Neural cell (in vitro differentiated cells): ENCODE measurements around the gene P3H2. TPM values are rescaled to one million over a fixed set of nuclear protein-coding genes. Genes with fewer than 3 reads are reported as not detected.
"Not testable (repeated sequence)": the region's sequence is repeated elsewhere in the genome, so short reads cannot be mapped to it uniquely, and the experiment has no call there.

ENCODE experiments used
- H2AFZ ChIP-seq: fragments of 200-600, 300-800 bp; sonication (generic), shearing (Covaris generic); 2 replicates; pipeline ENCODE4 v1.6.0; 2014; ENCODE audit warnings: low read depth, mild to moderate bottlenecking, antibody characterized with exemption, low read length, moderate library complexity
- H3F3A ChIP-seq: fragments of 200-600 bp; shearing (Covaris generic); 2 replicates; pipeline ENCODE4 v1.6.1; 2016; ENCODE audit warnings: mild to moderate bottlenecking, moderate library complexity, mixed read lengths, antibody characterized with exemption, low read length; ENCODE audit not compliant: insufficient read depth, poor library complexity, severe bottlenecking
- H3K27ac ChIP-seq: fragments of 200-600, 300-800 bp; sonication (generic), shearing (Covaris generic); 2 replicates; pipeline ENCODE4 v1.5.1; 2014; ENCODE audit warnings: mild to moderate bottlenecking, low read length, moderate library complexity
- H3K27me3 ChIP-seq: fragments of 300-800, 200-600 bp; sonication (generic), shearing (Covaris generic); 2 replicates; pipeline ENCODE4 v1.6.0; 2014; ENCODE audit warnings: mild to moderate bottlenecking, low read depth, low read length, moderate library complexity; ENCODE audit not compliant: insufficient read depth
- H3K36me3 ChIP-seq: fragments of 300-800, 200-600 bp; sonication (generic), shearing (Covaris generic); 2 replicates; pipeline ENCODE4 v1.5.1; 2014; ENCODE audit warnings: mild to moderate bottlenecking, antibody characterized with exemption, low read length, moderate library complexity; ENCODE audit not compliant: insufficient read depth
- H3K4me2 ChIP-seq: fragments of 300-800, 200-600 bp; sonication (generic), shearing (Covaris generic); 2 replicates; pipeline ENCODE4 v1.6.0; 2014; ENCODE audit warnings: mild to moderate bottlenecking, low read length
- H3K4me3 ChIP-seq: fragments of 300-800, 200-600 bp; sonication (generic), shearing (Covaris generic); 2 replicates; pipeline ENCODE4 v1.5.1; 2014; ENCODE audit warnings: mild to moderate bottlenecking, low read length, moderate library complexity
- H3K79me2 ChIP-seq: fragments of 200-600 bp; shearing (Covaris generic); replicated peaks from 2 replicates; pipeline ENCODE4 v1.6.0; 2014; ENCODE audit warnings: mild to moderate bottlenecking, low read length, moderate library complexity; ENCODE audit not compliant: insufficient read depth
- H3K9ac ChIP-seq: fragments of 300-800, 200-600 bp; sonication (generic), shearing (Covaris generic); 2 replicates; pipeline ENCODE4 v1.6.1; 2016; ENCODE audit warnings: mild to moderate bottlenecking, low read length, mixed read lengths
- H3K9me2 ChIP-seq: fragments of 200-600 bp; shearing (Covaris generic); 2 replicates; pipeline ENCODE4 v1.6.1; 2016; ENCODE audit warnings: mild to moderate bottlenecking, low read length, mixed read lengths; ENCODE audit not compliant: insufficient read depth
- H3K9me3 ChIP-seq: fragments of 200-600, 300-800 bp; sonication (generic), shearing (Covaris generic); 2 replicates; pipeline ENCODE4 v1.6.1; 2016; ENCODE audit warnings: mild to moderate bottlenecking, mixed run types, low read length, moderate library complexity, mixed read lengths
- H4K20me1 ChIP-seq: fragments of 200-600 bp; shearing (Covaris generic); 2 replicates; pipeline ENCODE4 v1.6.1; 2016; ENCODE audit warnings: mild to moderate bottlenecking, mixed run types; ENCODE audit not compliant: insufficient read depth
- CTCF ChIP-seq: fragments of 450-650 bp; IDR thresholded peaks from 2 replicates; pipeline ENCODE4 v1.5.1; 2014; ENCODE audit warnings: antibody characterized with exemption, mild to moderate bottlenecking, moderate library complexity; ENCODE audit not compliant: poor library complexity, severe bottlenecking
- EP300 ChIP-seq: fragments of 450-650 bp; conservative IDR thresholded peaks from 2 replicates; pipeline ENCODE4 v1.6.1; 2014; ENCODE audit warnings: antibody characterized with exemption, mild to moderate bottlenecking, moderate library complexity; ENCODE audit not compliant: poor library complexity, severe bottlenecking
- EZH2 ChIP-seq: fragments of 200-600, 300-800 bp; shearing (Covaris generic), sonication (generic); IDR thresholded peaks from 2 replicates; pipeline ENCODE4 v1.6.1; 2014; ENCODE audit warnings: antibody characterized with exemption, low read length, borderline replicate concordance, mild to moderate bottlenecking; ENCODE audit not compliant: insufficient read depth, poor library complexity, severe bottlenecking
- MXI1 ChIP-seq: fragments of 450-650 bp; conservative IDR thresholded peaks from 2 replicates; pipeline ENCODE4 v1.6.1; 2014; ENCODE audit warnings: antibody characterized with exemption, mild to moderate bottlenecking; ENCODE audit not compliant: poor library complexity, severe bottlenecking
- POLR2AphosphoS5 ChIP-seq: IDR thresholded peaks from 2 replicates; pipeline ENCODE4 v1.6.1; 2012
- RAD21 ChIP-seq: fragments of 450-650 bp; conservative IDR thresholded peaks from 2 replicates; pipeline ENCODE4 v1.6.1; 2014; ENCODE audit warnings: antibody characterized with exemption, mild to moderate bottlenecking, moderate library complexity
- REST ChIP-seq: IDR thresholded peaks from 2 replicates; pipeline ENCODE4 v1.6.1; 2012; ENCODE audit warnings: borderline replicate concordance
- SMC3 ChIP-seq: fragments of 450-650 bp; conservative IDR thresholded peaks from 2 replicates; pipeline ENCODE4 v1.6.1; 2014; ENCODE audit warnings: antibody characterized with exemption, mild to moderate bottlenecking, moderate library complexity; ENCODE audit not compliant: poor library complexity
- TAF1 ChIP-seq: IDR thresholded peaks from 2 replicates; pipeline ENCODE4 v1.6.1; 2012; ENCODE audit warnings: low read depth
- polyA plus RNA-seq: library from polyadenylated mRNA; depleted of rRNA; stranded (reverse); fragments of >200 nt; gene quantifications from 2 replicates; pipeline ENCODE4 v1.2.3, GENCODE V29; 2014

The P3H2 gene
- polyA plus RNA-seq, 1 donor from 2014 or later, result 0.68 TPM

- Histone ChIP-seq H3K9me2 (no peaks in the 10 kb centered on the region), H3K27me3 (no peaks in the 10 kb centered on the region), H3K9ac (no peak overlapping the region), H2AFZ (no peak overlapping the region), H3K79me2 (no peaks in the 10 kb centered on the region), H3K4me3 (no peak overlapping the region), H3K4me2 (no peak overlapping the region), H3K9me3 (no peaks in the 10 kb centered on the region), H3K27ac (no peak overlapping the region), H4K20me1 (no peaks in the 10 kb centered on the region), H3F3A (no peaks in the 10 kb centered on the region), H3K36me3 (no peaks in the 10 kb centered on the region)
- no peak for TF ChIP-seq CTCF
- no peak for TF ChIP-seq EZH2
- TF ChIP-seq REST, result no peak
- TF ChIP-seq POLR2AphosphoS5, result no peak
- TF ChIP-seq EP300, result no peak
- TF ChIP-seq RAD21, result no peak
- no peak for TF ChIP-seq MXI1
- TF ChIP-seq SMC3, result no peak
- no peak for TF ChIP-seq TAF1
Measured at GRCh38 chr3:189962466-189962865, 158.2 kb downstream of the P3H2 start.

GRCh38 chr3:189961522-189962161 is 159.1 kb downstream of the P3H2 start:
- no peak overlapping the region for H3K4me2 ChIP-seq
- no peaks in the 10 kb centered on the region for H3F3A ChIP-seq
- H3K27ac ChIP-seq, result no peak overlapping the region
- no peaks in the 10 kb centered on the region for H3K79me2 ChIP-seq
- no peak overlapping the region for H3K4me3 ChIP-seq
- H3K27me3 ChIP-seq, result no peaks in the 10 kb centered on the region
- TF ChIP-seq EZH2, result no peak
- TF ChIP-seq CTCF, result peak; percentile 96
- TF ChIP-seq SMC3, result peak; percentile 91
- no peak for TF ChIP-seq EP300
- TF ChIP-seq TAF1, result no peak
- TF ChIP-seq REST, result no peak
- TF ChIP-seq MXI1, result peak; percentile 38
- no peak for TF ChIP-seq POLR2AphosphoS5
- TF ChIP-seq RAD21, result peak; percentile 93
- no peak overlapping the region for H3K9ac ChIP-seq
- no peaks in the 10 kb centered on the region for H4K20me1 ChIP-seq
- no peaks in the 10 kb centered on the region for H3K36me3 ChIP-seq
- no peak overlapping the region for H2AFZ ChIP-seq
- no peaks in the 10 kb centered on the region for H3K9me2 ChIP-seq
- H3K9me3 ChIP-seq, result no peaks in the 10 kb centered on the region

- H3K9me2 ChIP-seq, H3F3A ChIP-seq, H3K36me3 ChIP-seq, H3K4me3 ChIP-seq, H4K20me1 ChIP-seq, H3K79me2 ChIP-seq, H3K27ac ChIP-seq, H3K9ac ChIP-seq, H2AFZ ChIP-seq, H3K4me2 ChIP-seq, H3K9me3 ChIP-seq, H3K27me3 ChIP-seq: not testable (repeated sequence)
Measured at GRCh38 chr3:189961086-189961485, 159.6 kb downstream of the P3H2 start.
